HepG2 (cell line): ENCODE measurements around the gene LHX3. TPM values are rescaled to one million over a fixed set of nuclear protein-coding genes. Genes with fewer than 3 reads are reported as not detected.

Source experiments
- ADNP ChIP-seq: sonication (generic); formaldehyde crosslinking; IDR thresholded peaks from 2 replicates; pipeline ENCODE4 v1.4.0; 2020; ENCODE audit warnings: missing genetic modification reagents
- ATF7-NPFF ChIP-seq: sonication (generic); formaldehyde crosslinking; IDR thresholded peaks from 2 replicates; pipeline ENCODE4 v1.8.1; 2023; ENCODE audit warnings: mild to moderate bottlenecking, low read depth, missing genetic modification reagents, moderate library complexity
- DNMT1 ChIP-seq: sonication (generic); formaldehyde crosslinking; IDR thresholded peaks from 2 replicates; pipeline ENCODE4 v1.5.1; 2020; ENCODE audit warnings: mild to moderate bottlenecking, missing genetic modification reagents
- ETV6 ChIP-seq: sonication (generic); formaldehyde crosslinking; conservative IDR thresholded peaks from 2 replicates; pipeline ENCODE4 v1.4.0; 2020; ENCODE audit warnings: missing genetic modification reagents
- FOXA1 ChIP-seq, 2 experiments: fragments of 450-650 bp in 1 of 2; sonication (generic) in 1 of 2; formaldehyde crosslinking in 1 of 2; IDR thresholded peaks; 2 replicates each; pipeline versions ENCODE4 v1.4.0 to v1.6.1; 2016 to 2020; ENCODE audit warnings: missing genetic modification reagents in 1 of 2
- HHEX ChIP-seq: IDR thresholded peaks from 2 replicates; pipeline ENCODE4 v1.6.1; 2016; ENCODE audit warnings: control low read depth
- KDM1A ChIP-seq: IDR thresholded peaks from 2 replicates; pipeline ENCODE4 v1.6.1; 2016; ENCODE audit warnings: missing compliant biosample characterization
- KLF16 ChIP-seq, 2 experiments: sonication (generic) in 1 of 2; formaldehyde crosslinking in 1 of 2; IDR thresholded peaks; 2 replicates each; pipeline versions ENCODE4 v1.6.1 to v1.8.0; 2016 to 2023; ENCODE audit warnings: missing genetic modification reagents in 2 of 2, missing compliant biosample characterization in 1 of 2
- NFYB ChIP-seq: sonication (generic); formaldehyde crosslinking; IDR thresholded peaks from 2 replicates; pipeline ENCODE4 v1.4.0; 2020; ENCODE audit warnings: missing genetic modification reagents
- SALL1 ChIP-seq: sonication (generic); formaldehyde crosslinking; IDR thresholded peaks from 2 replicates; pipeline ENCODE4 v1.8.0; 2022; ENCODE audit warnings: mild to moderate bottlenecking, missing genetic modification reagents
- TOPORS ChIP-seq: sonication (generic); formaldehyde crosslinking; IDR thresholded peaks from 2 replicates; pipeline ENCODE4 v1.8.0; 2023; ENCODE audit warnings: mild to moderate bottlenecking, missing genetic modification reagents
- ZC3H13 ChIP-seq: sonication (generic); formaldehyde crosslinking; IDR thresholded peaks from 2 replicates; pipeline ENCODE4 v1.8.1; 2023; ENCODE audit warnings: mild to moderate bottlenecking, missing genetic modification reagents, moderate library complexity
- ZFP36L2 ChIP-seq: sonication (generic); formaldehyde crosslinking; IDR thresholded peaks from 2 replicates; pipeline ENCODE4 v1.4.0; 2020; ENCODE audit warnings: missing genetic modification reagents
- ZKSCAN8 ChIP-seq: IDR thresholded peaks from 2 replicates; pipeline ENCODE4 v1.6.1; 2016; ENCODE audit warnings: borderline replicate concordance, missing genetic modification reagents, missing compliant biosample characterization
- ZMYM3 ChIP-seq: sonication (generic); formaldehyde crosslinking; IDR thresholded peaks from 2 replicates; pipeline ENCODE4 v1.5.1; 2020; ENCODE audit warnings: mild to moderate bottlenecking, missing genetic modification reagents
- ZNF256 ChIP-seq: sonication (generic); formaldehyde crosslinking; conservative IDR thresholded peaks from 2 replicates; pipeline ENCODE4 v1.4.0; 2020; ENCODE audit warnings: missing genetic modification reagents
- ZNF331 ChIP-seq: sonication (generic); formaldehyde crosslinking; IDR thresholded peaks from 2 replicates; pipeline ENCODE4 v1.4.0; 2020; ENCODE audit warnings: missing genetic modification reagents
- ZNF563 ChIP-seq: sonication (generic); formaldehyde crosslinking; IDR thresholded peaks from 2 replicates; pipeline ENCODE4 v1.8.0; 2022; ENCODE audit warnings: mild to moderate bottlenecking, moderate library complexity, missing genetic modification reagents
- ZNF629 ChIP-seq: sonication (generic); formaldehyde crosslinking; conservative IDR thresholded peaks from 2 replicates; pipeline ENCODE4 v1.5.0; 2020; ENCODE audit warnings: missing genetic modification reagents
- polyA plus RNA-seq, 8 experiments: library from polyadenylated mRNA; depleted of rRNA in 3 of 8; stranded (reverse) in 7 of 8; unstranded in 1 of 8; fragments of >200 nt; fragmentation: Illumina TruSeq in 4 of 8; extraction: Trizol in 4 of 8; gene quantifications; 2 replicates each; pipeline versions ENCODE4 v1.2.1 to v1.2.3, GENCODE V29; 2011 to 2016; ENCODE audit warnings: low read depth in 4 of 8, missing spikeins in 1 of 8, mixed read lengths in 1 of 8; ENCODE audit not compliant: insufficient read depth in 1 of 8
- total RNA-seq, 5 experiments: library from RNA; depleted of rRNA; stranded (reverse); fragments of >200 nt; fragmentation: Illumina TruSeq; extraction: Trizol; gene quantifications; 2 replicates each; pipeline ENCODE4 v1.2.3, GENCODE V29; 2016; ENCODE audit warnings: low read depth in 1 of 5
- TF ChIP-seq, protein P1 (sequence below): sonication (generic); formaldehyde crosslinking; IDR thresholded peaks from 2 replicates; pipeline ENCODE4 v1.5.0; 2020; ENCODE audit warnings: mild to moderate bottlenecking, missing genetic modification reagents
- TF ChIP-seq, protein P2 (sequence below): IDR thresholded peaks from 2 replicates; pipeline ENCODE4 v1.6.1; 2016; ENCODE audit warnings: missing compliant biosample characterization, missing genetic modification reagents, borderline replicate concordance
- TF ChIP-seq, protein P3 (sequence below): IDR thresholded peaks from 2 replicates; pipeline ENCODE4 v1.6.1; 2016
- TF ChIP-seq, protein P4 (sequence below): sonication (generic); formaldehyde crosslinking; IDR thresholded peaks from 2 replicates; pipeline ENCODE4 v1.5.0; 2020; ENCODE audit warnings: mild to moderate bottlenecking, missing genetic modification reagents

The LHX3 gene
- total and polyA plus RNA-seq, 2 of the 13 experiments (the other 11 are each of a cell fraction or from before 2014, with no cell fraction given), result not detected

DNA sequence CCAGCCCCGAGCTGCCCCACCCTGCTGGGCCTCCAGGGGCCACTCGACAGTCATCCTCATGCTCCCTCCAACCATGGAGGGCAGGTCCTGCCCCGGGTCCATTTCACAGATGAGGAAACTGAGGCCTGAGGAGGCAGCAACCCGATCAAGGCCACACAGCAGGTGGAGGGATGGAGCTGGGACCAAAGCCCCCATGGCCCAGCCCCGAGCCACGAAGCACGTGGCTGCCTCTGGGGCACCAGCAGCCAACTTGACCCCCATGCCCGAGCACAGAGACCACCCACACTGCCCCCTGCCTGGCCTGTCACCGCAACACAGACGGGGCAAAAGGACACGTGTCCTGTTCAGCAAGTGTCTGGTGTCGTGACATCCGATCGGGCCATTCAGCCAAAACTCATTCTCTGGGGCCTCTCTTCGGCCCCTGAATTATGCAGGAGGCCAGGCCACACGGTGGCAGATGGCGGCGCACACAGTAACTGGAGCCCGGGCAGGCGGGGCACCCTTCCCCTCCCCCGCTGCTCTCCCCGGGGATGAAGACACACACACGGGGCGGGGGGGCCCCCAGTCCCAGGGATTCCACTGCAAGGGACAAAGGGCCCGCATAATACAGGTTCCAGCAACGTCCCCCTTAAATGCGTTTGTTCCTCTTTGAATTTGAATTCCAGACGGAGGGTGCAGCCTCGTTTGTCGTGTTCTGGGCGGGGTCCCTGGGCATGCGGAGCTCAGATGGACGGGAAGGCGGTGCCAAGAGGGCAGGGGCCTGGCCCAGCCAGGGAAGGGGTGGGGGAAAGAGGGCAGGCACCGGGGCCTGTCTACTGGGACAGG, 56.8 kb downstream of the LHX3 start (continued):
- TF ChIP-seq, protein P1, sequence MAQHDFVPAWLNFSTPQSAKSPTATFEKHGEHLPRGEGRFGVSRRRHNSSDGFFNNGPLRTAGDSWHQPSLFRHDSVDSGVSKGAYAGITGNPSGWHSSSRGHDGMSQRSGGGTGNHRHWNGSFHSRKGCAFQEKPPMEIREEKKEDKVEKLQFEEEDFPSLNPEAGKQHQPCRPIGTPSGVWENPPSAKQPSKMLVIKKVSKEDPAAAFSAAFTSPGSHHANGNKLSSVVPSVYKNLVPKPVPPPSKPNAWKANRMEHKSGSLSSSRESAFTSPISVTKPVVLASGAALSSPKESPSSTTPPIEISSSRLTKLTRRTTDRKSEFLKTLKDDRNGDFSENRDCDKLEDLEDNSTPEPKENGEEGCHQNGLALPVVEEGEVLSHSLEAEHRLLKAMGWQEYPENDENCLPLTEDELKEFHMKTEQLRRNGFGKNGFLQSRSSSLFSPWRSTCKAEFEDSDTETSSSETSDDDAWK (CRISPR knock-in tag), result no peak
- TF ChIP-seq KLF16 (CRISPR knock-in tag; IDR thresholded peaks at IDR 0.05), result no peak
- TF ChIP-seq, protein P2, sequence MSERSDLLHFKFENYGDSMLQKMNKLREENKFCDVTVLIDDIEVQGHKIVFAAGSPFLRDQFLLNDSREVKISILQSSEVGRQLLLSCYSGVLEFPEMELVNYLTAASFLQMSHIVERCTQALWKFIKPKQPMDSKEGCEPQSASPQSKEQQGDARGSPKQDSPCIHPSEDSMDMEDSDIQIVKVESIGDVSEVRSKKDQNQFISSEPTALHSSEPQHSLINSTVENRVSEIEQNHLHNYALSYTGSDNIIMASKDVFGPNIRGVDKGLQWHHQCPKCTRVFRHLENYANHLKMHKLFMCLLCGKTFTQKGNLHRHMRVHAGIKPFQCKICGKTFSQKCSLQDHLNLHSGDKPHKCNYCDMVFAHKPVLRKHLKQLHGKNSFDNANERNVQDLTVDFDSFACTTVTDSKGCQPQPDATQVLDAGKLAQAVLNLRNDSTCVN (CRISPR knock-in tag), result no peak
- TF ChIP-seq, protein P3, sequence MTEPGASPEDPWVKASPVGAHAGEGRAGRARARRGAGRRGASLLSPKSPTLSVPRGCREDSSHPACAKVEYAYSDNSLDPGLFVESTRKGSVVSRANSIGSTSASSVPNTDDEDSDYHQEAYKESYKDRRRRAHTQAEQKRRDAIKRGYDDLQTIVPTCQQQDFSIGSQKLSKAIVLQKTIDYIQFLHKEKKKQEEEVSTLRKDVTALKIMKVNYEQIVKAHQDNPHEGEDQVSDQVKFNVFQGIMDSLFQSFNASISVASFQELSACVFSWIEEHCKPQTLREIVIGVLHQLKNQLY, result no peak
- TF ChIP-seq ZNF331, result no peak
- TF ChIP-seq KDM1A (CRISPR knock-in tag), result no peak
- TF ChIP-seq ZNF256 (CRISPR knock-in tag), result no peak
- TF ChIP-seq DNMT1 (CRISPR knock-in tag), result no peak
- TF ChIP-seq ZC3H13 (CRISPR knock-in tag), result no peak
- TF ChIP-seq FOXA1 (IDR thresholded peaks at IDR 0.05), result no peak
- TF ChIP-seq FOXA1 (CRISPR knock-in tag; IDR thresholded peaks at IDR 0.05), result no peak
- TF ChIP-seq NFYB (CRISPR knock-in tag), result no peak
- TF ChIP-seq, protein P4, sequence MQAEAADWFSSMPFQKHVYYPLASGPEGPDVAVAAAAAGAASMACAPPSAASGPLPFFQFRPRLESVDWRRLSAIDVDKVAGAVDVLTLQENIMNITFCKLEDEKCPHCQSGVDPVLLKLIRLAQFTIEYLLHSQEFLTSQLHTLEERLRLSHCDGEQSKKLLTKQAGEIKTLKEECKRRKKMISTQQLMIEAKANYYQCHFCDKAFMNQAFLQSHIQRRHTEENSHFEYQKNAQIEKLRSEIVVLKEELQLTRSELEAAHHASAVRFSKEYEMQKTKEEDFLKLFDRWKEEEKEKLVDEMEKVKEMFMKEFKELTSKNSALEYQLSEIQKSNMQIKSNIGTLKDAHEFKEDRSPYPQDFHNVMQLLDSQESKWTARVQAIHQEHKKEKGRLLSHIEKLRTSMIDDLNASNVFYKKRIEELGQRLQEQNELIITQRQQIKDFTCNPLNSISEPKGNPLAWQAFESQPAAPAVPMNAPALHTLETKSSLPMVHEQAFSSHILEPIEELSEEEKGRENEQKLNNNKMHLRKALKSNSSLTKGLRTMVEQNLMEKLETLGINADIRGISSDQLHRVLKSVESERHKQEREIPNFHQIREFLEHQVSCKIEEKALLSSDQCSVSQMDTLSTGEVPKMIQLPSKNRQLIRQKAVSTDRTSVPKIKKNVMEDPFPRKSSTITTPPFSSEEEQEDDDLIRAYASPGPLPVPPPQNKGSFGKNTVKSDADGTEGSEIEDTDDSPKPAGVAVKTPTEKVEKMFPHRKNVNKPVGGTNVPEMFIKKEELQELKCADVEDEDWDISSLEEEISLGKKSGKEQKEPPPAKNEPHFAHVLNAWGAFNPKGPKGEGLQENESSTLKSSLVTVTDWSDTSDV (CRISPR knock-in tag), result no peak
- no peak for TF ChIP-seq TOPORS (CRISPR knock-in tag)
- TF ChIP-seq HHEX (CRISPR knock-in tag), result no peak
- 0 out of 2 replicates have a peak, but pooled peaks have one; percentile 2 for TF ChIP-seq SALL1 (CRISPR knock-in tag)
- TF ChIP-seq ZFP36L2 (CRISPR knock-in tag), result no peak
- TF ChIP-seq ATF7-NPFF (CRISPR knock-in tag), result no peak
- TF ChIP-seq ZNF629 (CRISPR knock-in tag), result peak; percentile 92
- TF ChIP-seq ADNP (CRISPR knock-in tag), result 0 out of 2 replicates have a peak, but pooled peaks have one; percentile 54
- no peak for TF ChIP-seq ZNF563 (CRISPR knock-in tag)
- TF ChIP-seq ETV6 (CRISPR knock-in tag), result no peak
- TF ChIP-seq ZKSCAN8 (CRISPR knock-in tag), result no peak
- TF ChIP-seq ZMYM3, result peak; percentile 54; the same call in 1 of the 2 replicates
